Epithelial cell of esophagus (primary cell): ENCODE results near the gene NR1H3.

ENCODE experiments used
- DNase-seq: peaks from one replicate; pipeline ENCODE4 v3.0.0; 2010; ENCODE audit warnings: low read depth
- H3K4me3 ChIP-seq: 2 replicates; pipeline ENCODE4 v1.5.1; 2011; ENCODE audit warnings: mild to moderate bottlenecking, low read length, control low read depth
- CTCF ChIP-seq: IDR thresholded peaks from 2 replicates; pipeline ENCODE4 v1.5.1; 2011; ENCODE audit warnings: low read depth, mild to moderate bottlenecking, low read length, control low read depth, inconsistent platforms; ENCODE audit not compliant: insufficient read depth; ENCODE audit errors: missing control alignments

NR1H3 gene

GRCh38 chr11:47220401-47220821 is 37.4 kb upstream of the NR1H3 start:
- no peak for TF ChIP-seq CTCF
- peak; percentile 80 for DNase-seq
- H3K4me3 ChIP-seq, result no peak overlapping the region

- H3K4me3 ChIP-seq, result no peak overlapping the region
- TF ChIP-seq CTCF, result no peak
- no peak for DNase-seq
Measured at GRCh38 chr11:47222696-47223095, 35.1 kb upstream of the NR1H3 start.

GRCh38 chr11:47225552-47226400 is 32.0 kb upstream of the NR1H3 start:
- DNase-seq, result no peak
- TF ChIP-seq CTCF, result no peak
- no peak overlapping the region for H3K4me3 ChIP-seq

- H3K4me3 ChIP-seq, result no peak overlapping the region
- no peak for TF ChIP-seq CTCF
- no peak for DNase-seq
Measured at GRCh38 chr11:47229161-47229560, 28.6 kb upstream of the NR1H3 start.

- no peak for TF ChIP-seq CTCF
- H3K4me3 ChIP-seq, result no peak overlapping the region
- DNase-seq, result no peak
Measured at GRCh38 chr11:47233051-47233450, 24.7 kb upstream of the NR1H3 start.

GRCh38 chr11:47233989-47234668 is 23.7 kb upstream of the NR1H3 start:
- TF ChIP-seq CTCF, result peak; percentile 23
- peak; percentile 71 for DNase-seq
- H3K4me3 ChIP-seq, result no peak overlapping the region
